HEK293 (cell line): Measurements from ENCODE around the gene SLC25A40.

Source experiments
- HOXD13 ChIP-seq: sonication (generic); formaldehyde crosslinking; IDR thresholded peaks from 2 replicates; pipeline ENCODE4 v1.8.0; 2022; ENCODE audit warnings: missing genetic modification reagents, borderline replicate concordance
- IKZF3 ChIP-seq: fragments of 450-650 bp; IDR thresholded peaks from 2 replicates; pipeline ENCODE4 v1.5.0; 2018; ENCODE audit warnings: missing biosample characterization, mild to moderate bottlenecking, missing genetic modification characterization, moderate library complexity
- KLF7 ChIP-seq: fragments of 450-650 bp; formaldehyde crosslinking; IDR thresholded peaks from 2 replicates; pipeline ENCODE4 v1.5.1; 2016; ENCODE audit warnings: missing biosample characterization, missing genetic modification characterization, borderline replicate concordance
- ZBTB8A ChIP-seq: fragments of 450-650 bp; formaldehyde crosslinking; IDR thresholded peaks from 2 replicates; pipeline ENCODE4 v1.5.1; 2016; ENCODE audit warnings: missing biosample characterization, missing genetic modification characterization
- ZNF239 ChIP-seq: fragments of 450-650 bp; formaldehyde crosslinking; IDR thresholded peaks from 2 replicates; pipeline ENCODE4 v1.5.1; 2016; ENCODE audit warnings: missing biosample characterization, missing genetic modification characterization
- ZNF350 ChIP-seq: fragments of 450-650 bp; formaldehyde crosslinking; IDR thresholded peaks from 2 replicates; pipeline ENCODE4 v1.5.0; 2017; ENCODE audit warnings: missing biosample characterization, mild to moderate bottlenecking, missing genetic modification characterization
- ZNF558 ChIP-seq: fragments of 450-650 bp; formaldehyde crosslinking; IDR thresholded peaks from 2 replicates; pipeline ENCODE4 v1.5.1; 2016; ENCODE audit warnings: missing biosample characterization, missing genetic modification characterization
- TF ChIP-seq, protein P1 (sequence below): fragments of 450-650 bp; formaldehyde crosslinking; IDR thresholded peaks from 2 replicates; pipeline ENCODE4 v1.5.1; 2016; ENCODE audit warnings: missing biosample characterization, missing genetic modification characterization

DNA sequence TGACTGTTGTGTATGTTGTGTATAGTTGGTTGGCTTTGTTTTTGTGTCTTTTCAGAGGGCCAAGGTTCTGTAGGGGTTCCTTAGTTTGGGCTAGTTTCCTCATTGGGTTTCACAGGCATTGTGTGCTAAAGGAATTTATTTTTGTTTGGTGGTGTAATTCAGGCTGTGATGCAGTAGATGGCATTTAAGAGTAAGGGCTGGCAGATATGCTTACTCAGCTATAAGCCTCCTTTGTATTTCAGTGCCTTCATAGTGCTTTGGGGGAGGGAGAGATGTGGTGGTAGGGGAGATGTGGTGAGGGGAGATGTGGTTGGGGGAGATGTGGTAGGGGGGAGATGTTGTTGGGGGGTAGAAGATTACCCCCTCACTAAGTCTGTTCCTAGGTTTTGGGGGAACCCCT lies 91.7 kb downstream of the SLC25A40 start:
- TF ChIP-seq IKZF3 (tag by site-specific recombination), result no peak
- TF ChIP-seq KLF7, result no peak
- TF ChIP-seq HOXD13 (CRISPR knock-in tag), result no peak
- TF ChIP-seq ZNF239 (tag by site-specific recombination), result no peak
- TF ChIP-seq ZNF558 (tag by site-specific recombination), result no peak
- TF ChIP-seq, protein P1, sequence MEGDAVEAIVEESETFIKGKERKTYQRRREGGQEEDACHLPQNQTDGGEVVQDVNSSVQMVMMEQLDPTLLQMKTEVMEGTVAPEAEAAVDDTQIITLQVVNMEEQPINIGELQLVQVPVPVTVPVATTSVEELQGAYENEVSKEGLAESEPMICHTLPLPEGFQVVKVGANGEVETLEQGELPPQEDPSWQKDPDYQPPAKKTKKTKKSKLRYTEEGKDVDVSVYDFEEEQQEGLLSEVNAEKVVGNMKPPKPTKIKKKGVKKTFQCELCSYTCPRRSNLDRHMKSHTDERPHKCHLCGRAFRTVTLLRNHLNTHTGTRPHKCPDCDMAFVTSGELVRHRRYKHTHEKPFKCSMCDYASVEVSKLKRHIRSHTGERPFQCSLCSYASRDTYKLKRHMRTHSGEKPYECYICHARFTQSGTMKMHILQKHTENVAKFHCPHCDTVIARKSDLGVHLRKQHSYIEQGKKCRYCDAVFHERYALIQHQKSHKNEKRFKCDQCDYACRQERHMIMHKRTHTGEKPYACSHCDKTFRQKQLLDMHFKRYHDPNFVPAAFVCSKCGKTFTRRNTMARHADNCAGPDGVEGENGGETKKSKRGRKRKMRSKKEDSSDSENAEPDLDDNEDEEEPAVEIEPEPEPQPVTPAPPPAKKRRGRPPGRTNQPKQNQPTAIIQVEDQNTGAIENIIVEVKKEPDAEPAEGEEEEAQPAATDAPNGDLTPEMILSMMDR (tag by site-specific recombination), result no peak
- no peak for TF ChIP-seq ZNF350 (tag by site-specific recombination)
- no peak for TF ChIP-seq ZBTB8A (tag by site-specific recombination)
